Activated CD8-positive, alpha-beta memory T cell treated with anti-CD3 and anti-CD28 coated beads, Interleukin-2, amount 50 U/mL, for 24 hours (primary cell): ENCODE data around the gene LHFPL2.

Source experiments
- DNase-seq: peaks from one replicate; pipeline ENCODE4 v3.0.0-alpha.2; 2020; ENCODE audit errors: extremely low read depth

Gene LHFPL2

DNA sequence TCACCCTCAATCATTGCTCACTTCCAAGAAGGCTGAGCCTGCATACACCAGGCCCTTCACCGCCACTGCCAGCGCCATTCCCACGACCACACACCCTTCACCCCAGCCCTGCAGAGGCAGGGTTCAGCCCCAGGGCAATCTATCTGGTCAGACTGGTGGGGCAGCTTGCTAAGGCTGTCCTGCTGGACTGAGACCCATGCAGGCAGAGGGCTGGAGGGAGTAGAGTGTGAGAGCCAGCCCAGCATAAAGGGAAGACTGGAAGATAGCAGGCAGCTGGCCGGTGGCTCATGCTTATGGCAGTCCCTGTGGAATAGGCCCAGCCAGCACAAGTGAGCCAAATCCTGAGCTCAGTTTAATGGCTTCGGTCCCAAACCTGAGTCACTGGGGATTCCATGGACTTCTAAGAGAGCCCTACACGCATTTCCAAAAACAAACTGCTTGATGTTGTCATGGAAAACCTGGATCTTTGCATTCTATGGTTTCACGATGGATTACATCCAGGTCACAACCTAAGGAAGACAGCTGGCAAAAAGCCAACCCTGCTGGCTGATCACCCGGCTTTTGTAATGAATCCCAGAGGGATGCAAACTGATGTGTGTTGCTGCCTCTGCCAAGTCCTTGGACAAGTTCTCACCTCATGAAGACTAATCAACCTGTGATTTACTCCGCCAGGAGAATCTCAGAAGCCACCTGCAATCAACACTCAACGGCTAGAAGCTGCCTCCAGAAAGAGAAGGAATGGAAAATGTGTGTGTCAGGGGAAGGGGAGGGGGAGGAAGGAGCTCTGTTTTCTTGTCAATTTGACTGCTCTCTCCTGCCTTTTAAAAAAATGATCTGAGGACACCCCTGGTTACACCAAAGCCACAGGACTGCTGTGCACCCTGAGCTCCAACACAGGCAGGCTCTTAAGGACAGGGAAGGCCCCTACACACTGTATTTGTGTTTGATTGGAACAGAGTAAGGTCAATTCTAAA, 143.6 kb downstream of the LHFPL2 start:
- no peak for DNase-seq

DNA sequence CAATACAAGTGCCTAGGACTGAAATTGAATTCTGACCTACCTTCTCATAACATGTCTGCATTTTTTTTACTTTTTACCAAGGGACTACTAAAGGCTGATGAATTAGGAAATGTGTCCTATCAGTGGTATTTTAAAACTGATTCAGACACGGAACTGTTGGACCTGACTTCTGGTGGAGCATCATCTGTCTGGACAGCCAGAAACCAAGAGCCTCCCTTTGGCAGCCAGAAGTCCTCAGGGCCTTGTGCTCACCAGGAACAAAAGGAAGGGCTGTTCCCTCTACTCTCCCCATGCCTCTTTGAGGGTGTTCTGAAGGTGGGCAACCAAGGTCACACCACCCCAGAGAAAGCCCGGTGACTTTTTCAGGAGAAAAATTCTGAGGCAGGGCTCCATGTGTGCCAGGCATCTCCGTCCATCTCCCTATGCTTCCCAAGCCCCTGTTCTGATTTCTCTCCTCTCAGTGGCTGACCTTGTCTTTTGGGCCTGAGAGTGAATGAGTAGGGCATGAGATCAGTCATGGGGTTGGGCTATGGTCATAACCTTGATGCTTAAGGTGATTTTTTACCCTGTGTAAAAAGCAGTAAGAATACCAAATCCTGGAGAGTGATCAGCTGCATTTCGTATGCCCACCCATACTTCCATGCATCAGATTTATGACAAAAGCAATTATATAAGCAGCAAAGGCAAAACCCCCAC, 144.5 kb downstream of the LHFPL2 start:
- DNase-seq = no peak

DNA sequence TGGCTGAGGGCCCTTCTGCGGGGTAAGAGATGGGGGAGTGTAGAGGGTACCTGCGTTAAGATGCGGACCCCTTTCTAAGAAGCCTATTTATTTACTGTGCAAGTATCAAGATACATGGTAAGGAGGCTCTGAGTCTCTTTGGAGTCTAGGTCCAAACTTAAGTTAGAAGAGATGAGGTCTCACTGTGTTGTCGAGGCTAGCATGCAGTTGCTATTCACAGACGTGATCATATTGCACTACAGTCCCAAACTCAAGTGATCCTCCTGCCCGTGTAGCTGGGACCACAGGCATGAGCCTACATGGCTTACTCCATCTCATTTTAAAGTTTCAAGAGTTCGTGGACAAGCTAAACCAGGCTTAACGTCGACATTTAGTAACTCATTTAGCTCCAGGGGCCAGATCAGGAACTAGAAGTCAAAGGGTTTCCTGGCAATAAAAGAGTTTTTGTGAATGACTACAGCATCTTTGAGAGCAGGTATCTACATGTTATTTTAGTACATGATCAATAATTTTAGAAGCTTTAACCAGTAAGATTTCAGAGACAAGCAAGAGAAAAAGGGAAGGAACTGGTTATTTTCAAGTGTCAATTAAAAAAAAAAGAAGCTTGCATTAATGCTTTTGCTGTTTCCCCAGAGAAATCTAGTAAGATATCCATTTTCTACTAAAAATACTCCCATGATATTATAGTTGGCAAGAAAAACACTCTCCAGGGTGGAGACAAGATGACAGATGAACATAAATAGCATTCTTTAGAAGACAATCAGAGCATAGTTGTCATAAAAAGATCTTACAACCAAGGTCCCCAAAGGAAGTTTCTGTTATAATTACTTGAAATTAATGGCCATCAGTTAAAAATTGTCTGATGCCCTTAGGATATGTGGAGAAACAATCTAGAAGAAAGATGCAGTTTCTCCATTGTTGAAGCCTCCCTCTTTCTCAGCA, 146.9 kb downstream of the LHFPL2 start:
- DNase-seq = no peak

DNA sequence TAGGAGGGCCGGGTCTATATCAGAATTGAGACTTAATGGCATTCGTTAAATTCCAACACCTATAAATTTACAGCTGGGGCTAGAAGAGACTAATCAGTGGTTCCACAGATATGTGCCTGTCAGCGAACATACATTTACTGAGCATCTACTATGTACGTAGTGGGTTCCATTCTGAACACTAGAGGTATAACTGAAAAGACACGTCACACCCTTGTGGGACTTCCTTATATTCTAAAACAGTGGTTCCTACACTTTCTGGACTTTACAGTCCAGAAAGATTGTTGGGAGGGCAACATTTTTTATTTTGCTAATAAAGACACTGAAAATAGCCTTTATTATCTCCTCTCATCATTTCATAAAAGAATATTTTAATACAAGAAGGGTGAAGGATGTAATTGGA, 147.7 kb downstream of the LHFPL2 start:
- DNase-seq = no peak

DNA sequence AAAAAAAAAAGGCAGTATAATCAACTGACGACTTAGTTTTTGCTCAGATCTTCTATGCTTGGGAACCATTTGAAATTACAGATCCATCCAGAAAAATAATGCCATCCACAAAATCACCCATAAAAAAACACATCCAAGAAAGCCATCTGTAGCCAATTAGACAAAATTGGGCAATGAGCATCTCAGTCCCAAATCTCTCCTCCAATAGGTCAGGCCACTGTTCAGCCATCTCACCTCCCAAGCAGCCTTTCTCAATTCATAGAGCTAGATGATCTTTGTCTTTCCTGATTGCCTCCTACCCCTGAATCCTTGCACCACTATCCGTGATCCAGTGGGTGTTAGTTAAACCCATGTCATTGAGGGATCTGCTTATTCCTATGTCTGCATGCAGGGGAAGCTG, 148.5 kb downstream of the LHFPL2 start:
- DNase-seq = no peak

DNA sequence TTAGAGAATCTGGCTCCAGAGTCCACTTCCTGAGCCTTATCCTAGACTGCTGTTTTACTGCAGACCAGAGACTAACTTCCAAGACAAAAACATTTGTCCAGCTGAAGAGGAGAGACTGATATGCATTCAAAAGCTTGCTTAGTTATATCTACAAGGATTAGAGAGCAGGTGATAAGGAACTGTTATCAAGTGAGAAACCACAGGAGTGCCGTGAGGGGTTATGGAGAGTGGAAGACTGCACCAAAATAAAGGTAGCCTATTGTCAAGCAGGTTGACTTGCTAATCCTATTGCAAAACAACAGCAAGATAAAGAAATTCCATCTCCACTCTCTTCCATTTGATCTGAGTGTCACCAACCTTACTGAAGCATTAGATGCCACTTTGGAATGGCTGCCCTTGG, 149.1 kb downstream of the LHFPL2 start:
- DNase-seq = no peak

DNA sequence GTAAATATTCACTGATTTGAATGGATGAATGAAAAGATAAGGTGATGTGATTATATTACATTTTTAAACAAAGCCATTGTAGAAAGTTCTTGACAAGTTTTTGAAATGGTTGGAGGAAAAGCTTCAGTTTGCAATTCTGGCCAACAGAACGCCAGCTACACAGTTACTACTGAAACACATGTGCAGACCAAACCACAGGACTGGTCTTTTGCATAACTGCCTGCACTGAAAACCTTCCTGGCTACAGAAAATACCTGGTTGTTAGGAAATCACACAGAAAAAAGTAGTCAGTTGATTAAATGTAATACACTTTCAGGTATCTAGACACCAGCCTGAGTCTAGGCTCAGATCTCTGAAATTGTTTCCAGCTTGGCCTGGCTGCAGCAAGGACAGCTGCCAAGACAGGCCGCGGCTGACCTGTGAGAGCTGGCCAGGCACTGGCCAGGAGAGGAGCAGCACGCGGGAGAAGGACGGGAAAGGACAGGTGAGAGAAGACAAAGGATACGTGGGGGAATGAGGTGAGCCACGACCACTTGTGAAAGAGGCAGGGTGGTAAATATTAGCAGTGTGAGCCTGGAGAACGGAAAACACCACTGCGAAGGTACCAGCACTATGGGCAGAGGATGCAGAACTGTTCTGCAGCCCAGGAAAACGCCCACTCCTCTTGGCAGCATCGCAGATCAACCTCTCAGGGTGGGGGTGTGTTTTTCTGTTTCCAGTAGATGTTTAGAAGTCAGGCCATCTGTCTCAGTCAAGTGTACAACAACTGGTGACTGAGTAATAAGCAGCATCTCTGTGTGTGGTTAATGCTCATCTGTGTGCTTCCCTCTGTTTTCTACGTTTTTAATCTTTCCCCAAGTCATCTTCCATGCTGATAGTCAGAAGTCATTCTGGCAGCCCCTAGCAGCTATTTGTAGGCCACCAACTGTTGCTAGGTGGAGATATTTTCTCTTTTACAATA, 150.7 kb downstream of the LHFPL2 start:
- DNase-seq = no peak

DNA sequence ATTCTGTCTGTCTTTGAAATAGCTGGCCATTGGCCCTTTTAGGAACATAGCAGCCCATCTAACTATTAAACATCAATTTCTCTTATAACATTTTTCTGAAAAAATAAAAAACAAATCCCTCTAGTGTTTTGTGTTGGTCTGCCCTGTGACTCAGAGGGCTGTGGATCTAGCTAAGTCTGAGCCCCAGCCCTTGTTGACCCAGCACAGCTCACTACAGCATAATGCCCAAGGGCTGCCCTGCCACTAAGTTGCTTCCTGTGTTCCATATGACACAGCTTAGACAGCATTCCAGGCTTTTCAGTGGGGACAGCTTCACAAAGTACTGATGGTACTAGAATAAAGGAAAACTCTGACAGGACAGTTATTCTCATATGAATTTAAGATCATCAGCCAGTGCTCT, 152.2 kb downstream of the LHFPL2 start:
- no peak for DNase-seq

DNA sequence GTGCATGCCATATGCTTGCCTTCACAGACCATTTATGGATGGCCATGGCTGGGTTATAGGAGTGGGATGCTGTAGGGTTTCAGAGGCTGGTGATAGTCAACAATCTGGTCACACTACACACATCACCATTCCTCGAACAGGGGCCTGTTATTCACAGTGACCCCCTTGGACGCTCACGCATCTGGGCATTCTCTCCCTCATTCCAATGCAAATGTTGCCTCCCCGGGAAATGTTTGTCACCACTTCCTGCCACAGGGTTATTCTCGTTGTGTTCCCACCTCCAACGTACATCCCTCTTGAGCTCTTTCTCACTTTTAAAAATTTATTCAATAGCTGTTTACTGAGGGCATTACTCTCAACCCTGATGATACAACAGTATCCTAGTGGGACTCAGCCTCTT, 152.8 kb downstream of the LHFPL2 start:
- no peak for DNase-seq

DNA sequence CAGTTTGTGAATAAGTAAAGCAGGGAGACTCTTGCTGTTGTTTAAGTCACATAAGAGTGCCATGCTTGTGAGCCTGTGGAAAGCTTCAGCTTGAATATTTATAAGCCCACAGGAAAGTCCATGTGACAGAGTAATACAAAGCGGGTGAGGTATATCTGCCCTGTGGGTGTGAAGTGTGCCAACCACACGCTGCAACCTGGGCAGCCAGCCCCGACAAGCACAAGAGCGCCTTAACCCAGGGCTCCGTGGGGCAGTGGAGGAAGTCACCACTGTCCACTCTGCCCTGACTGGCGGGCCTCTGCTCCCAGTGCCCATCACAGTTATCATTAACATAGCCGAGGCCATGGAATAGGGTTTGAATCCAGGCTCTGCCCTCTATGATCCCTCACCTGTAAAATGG, 155.9 kb downstream of the LHFPL2 start:
- no peak for DNase-seq

DNA sequence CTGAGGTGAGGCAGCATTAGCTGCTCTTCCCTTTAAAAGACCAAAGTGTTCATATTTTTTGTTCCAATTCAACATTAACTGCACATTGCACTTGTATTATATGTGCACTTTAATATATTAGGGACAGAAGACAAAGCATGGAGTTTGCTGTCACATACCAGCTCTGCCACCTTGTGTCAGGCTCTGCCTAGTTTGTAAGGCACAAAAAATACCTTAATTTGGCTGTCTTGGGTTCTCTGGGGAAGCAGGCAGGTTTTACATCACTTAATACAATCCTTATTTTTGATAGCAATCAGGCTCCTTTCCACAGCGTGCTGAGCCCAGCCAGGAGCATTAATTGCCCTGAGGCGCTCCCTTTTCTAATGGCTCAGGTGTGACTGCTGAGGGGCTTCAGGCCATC, 156.3 kb downstream of the LHFPL2 start:
- no peak for DNase-seq

DNA sequence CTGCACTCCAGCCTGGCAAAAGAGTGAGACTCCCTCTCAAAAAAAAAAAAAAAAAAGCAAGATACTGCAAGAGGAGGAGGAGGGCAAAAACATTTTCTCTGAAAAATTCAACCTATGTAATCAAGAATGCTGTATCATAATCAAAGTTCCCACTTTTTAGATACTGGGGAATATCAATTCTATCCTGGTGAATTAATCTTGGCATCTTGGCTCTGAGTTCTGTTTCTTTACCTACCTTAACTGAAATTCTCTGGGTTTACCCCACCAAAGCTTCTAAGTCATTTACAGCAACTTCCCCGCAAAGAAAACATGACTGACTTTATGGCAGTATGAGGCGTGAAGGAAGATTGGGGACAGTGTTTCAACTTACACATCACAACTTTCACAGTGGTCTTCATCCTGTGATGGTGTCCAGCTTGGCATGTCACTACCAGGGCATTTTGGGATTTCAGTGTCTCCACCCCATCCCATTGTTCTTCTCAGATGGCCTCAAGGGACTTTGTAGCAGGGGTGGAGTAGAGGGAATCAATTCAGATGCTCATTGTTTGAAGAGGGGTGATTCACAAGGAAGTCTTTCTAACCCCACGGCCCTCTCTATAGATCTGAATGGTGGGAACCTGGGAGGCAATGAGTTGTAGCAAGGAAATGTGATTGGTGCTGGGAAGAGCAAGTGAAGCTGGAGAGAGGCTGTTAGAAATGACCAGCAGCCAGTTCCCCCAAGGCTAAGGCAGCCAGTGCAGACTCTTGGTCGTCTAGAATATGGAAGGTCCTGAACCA, 157.7 kb downstream of the LHFPL2 start:
- no peak for DNase-seq

DNA sequence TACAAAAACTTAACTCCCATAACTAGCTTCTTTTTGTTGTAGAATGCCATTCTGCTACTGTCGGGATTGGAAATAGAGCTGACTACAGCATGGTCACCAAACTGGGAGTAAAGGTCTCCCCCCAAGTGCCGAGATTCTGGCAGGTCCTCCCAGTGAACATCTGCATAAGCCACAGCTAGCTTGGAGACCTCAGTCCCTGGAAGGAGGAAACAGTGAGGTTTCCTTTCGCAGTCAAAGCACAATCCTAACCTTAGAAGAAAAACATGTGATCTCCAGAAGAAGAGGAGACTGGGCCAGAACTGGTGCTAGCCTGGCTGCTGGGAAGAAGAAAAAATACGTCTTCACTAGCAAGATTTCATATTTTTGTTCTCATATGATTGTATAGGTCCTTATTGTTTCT, 160.7 kb downstream of the LHFPL2 start:
- DNase-seq = no peak

DNA sequence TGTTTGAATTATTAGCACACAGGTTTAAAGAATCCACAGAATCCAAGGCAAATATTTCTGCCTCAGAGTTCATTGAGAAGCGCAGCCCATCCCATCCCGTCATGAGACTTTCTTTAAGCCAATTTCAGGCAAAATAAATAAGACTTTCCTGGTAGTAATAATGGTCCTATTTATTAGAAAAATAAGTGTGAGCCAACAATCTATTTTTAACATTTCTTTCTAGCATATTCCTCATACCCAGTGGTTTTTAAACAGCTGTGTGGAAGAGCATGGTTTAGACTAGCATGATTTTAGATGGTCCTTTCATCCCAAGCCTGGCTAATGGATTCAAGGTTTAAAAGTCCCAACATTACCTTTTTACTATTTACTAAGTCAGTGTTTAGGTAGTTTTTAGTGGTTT, 162.4 kb downstream of the LHFPL2 start:
- no peak for DNase-seq

DNA sequence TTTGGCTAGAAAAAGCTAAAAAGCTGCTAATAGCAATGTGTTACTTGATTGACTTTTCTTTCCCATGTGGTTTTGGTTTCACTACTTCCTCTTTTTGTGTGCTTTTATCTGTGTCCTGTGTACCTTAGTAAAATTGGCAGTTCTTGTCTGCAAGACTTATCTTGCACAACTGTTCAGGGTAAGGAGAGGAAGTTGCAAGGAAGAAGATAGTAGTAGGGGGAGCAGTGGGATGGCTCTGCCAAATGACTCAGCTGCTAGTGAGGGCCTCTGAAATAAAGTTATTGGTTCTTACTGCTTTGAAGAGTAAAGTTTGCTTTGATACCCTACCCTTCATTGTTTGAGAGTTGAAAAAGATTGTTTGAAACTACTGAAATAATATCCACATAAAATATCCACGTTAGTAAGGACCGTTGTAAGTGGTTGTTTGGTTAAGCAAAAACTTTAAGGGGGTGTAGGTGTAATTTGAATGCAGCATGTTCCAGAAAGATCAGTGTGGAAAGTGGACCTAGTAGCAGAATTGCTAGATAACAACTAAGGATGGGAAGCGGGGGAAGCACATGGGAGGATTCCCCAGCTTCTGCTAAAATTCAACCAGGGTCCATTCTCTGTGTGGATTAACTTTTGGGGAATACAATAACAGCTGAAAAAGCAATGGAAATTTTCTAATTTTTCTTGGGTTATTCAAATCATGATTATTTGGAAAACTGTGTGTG, 164.6 kb downstream of the LHFPL2 start:
- no peak for DNase-seq

DNA sequence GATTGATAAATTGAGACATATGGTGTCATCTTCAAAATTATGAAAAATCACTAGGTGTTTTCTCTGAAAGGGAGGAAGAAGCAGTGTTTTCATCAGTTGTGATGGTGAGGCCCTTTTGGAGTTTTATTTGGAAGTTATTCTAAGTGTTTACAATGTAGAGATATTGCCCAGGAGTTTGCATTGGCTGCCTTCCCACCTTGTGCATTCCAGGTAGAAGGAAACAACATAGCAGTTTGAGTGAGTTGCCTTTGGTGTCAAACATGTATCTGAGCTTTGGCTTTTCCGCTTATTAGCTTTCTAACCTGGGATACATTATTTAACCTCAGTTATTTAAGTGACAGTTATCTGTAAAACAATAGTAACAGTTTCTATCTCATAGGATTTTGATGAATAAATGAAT, 165.6 kb downstream of the LHFPL2 start:
- no peak for DNase-seq

DNA sequence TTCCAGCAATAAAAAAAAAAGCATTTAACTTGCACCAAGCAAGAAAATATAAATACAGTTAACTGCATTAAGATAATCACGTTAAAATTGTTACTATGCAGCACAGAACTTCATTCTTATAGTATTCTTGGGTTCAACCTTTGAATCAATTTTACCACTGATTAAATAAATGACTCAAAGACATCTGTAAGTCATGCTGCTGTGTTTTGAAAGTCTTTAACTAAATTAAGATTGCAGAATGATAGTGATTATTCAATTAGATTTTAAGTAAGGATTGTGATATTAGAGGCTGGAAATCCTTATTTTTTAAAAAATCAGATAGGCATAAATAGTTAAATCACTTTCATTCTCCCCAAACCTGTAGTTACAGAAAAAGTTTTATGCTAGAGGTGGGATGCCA, 171.8 kb downstream of the LHFPL2 start:
- no peak for DNase-seq

DNA sequence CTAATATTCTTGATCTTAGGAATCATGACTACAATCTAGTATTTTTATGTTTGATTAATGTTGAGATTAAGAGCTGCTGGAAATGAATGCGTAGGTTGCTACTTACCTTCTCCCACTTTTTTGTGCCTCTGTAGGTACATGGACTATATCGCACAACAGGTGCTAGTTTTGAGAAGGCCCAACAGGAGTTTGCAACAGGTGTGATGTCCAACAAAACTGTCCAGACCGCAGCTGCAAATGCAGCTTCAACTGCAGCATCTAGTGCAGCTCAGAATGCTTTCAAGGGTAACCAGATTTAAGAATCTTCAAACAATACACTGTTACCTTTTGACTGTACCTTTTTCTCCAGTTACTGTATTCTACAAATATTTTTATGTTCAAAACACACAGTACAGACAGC, 173.2 kb downstream of the LHFPL2 start:
- no peak for DNase-seq

DNA sequence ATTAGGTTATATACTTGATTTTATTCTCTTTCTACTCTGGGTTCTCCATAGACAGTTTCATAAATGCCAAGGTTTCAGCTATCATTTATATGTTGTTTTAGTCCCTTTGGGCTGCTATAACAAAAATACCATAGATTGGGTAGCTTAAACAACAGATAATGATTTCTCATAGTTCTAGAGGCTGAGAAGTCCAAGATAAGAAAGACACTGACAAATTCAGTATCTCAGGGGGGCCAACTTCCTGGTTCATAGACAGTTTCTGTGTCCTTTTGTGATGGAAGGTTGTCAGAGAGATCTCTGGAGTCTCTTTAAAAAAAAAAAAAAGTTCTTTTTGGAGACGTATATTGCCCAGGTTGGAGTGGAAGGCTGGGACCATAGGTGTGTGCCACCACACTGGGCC, 174.8 kb downstream of the LHFPL2 start:
- no peak for DNase-seq
